ENCODE measurements around the gene WDR90. TPM values are rescaled to one million over a fixed set of nuclear protein-coding genes. Genes with fewer than 3 reads are reported as not detected.

The WDR90 gene
- polyA plus RNA-seq, 1 donor from 2014 or later: 32.1 TPM

GRCh38 chr16:680967-681745 lies 32.0 kb downstream of the WDR90 start:
- H3K27ac ChIP-seq (ENCODE audit: low read length): no peak overlapping the region
- peak overlapping the region; percentile 93 for H3K4me2 ChIP-seq (ENCODE audit: low read length)
- peak overlapping the region; percentile 74 for H3K9ac ChIP-seq (ENCODE audit: low read length)
- H3K27me3 ChIP-seq (ENCODE audit: insufficient read depth, low read depth, low read length): no peaks in the 10 kb centered on the region
- peaks cover 6% of the 10 kb centered on the region for H4K20me1 ChIP-seq (ENCODE audit: insufficient read depth)
- H3K4me3 ChIP-seq (ENCODE audit: low read length): peak overlapping the region; percentile 70
- H3K9me2 ChIP-seq (ENCODE audit: insufficient read depth, low read length): no peaks in the 10 kb centered on the region
- H2AFZ ChIP-seq (ENCODE audit: low read depth, low read length): no peak overlapping the region
- TF ChIP-seq POLR2AphosphoS5 (IDR thresholded peaks at IDR 0.05) (no peak), TAF1 (IDR thresholded peaks at IDR 0.05; ENCODE audit: low read depth) (no peak)
- H3K9me3 ChIP-seq (ENCODE audit: low read length): no peaks in the 10 kb centered on the region
- H3K36me3 ChIP-seq (ENCODE audit: insufficient read depth, low read length): no peaks in the 10 kb centered on the region
- no peaks in the 10 kb centered on the region for H3F3A ChIP-seq (ENCODE audit: insufficient read depth, low read length, poor library complexity, severe bottlenecking)
- peaks cover 20% of the 10 kb centered on the region for H3K79me2 ChIP-seq (replicated peaks; ENCODE audit: insufficient read depth, low read length)

- no peaks in the 10 kb centered on the region for H3K36me3 ChIP-seq (ENCODE audit: insufficient read depth, low read length)
- no peaks in the 10 kb centered on the region for H3K27me3 ChIP-seq (ENCODE audit: insufficient read depth, low read depth, low read length)
- H3K4me2 ChIP-seq (ENCODE audit: low read length): no peak overlapping the region
- H3K27ac ChIP-seq (ENCODE audit: low read length): no peak overlapping the region
- no peak overlapping the region for H3K9ac ChIP-seq (ENCODE audit: low read length)
- peaks cover 20% of the 10 kb centered on the region for H3K79me2 ChIP-seq (replicated peaks; ENCODE audit: insufficient read depth, low read length)
- H3K9me3 ChIP-seq (ENCODE audit: low read length): no peaks in the 10 kb centered on the region
- H3K9me2 ChIP-seq (ENCODE audit: insufficient read depth, low read length): no peaks in the 10 kb centered on the region
- H2AFZ ChIP-seq (ENCODE audit: low read depth, low read length): no peak overlapping the region
- no peak for TF ChIP-seq MXI1 (conservative IDR thresholded peaks at IDR 0.05; ENCODE audit: poor library complexity, severe bottlenecking)
- H3K4me3 ChIP-seq (ENCODE audit: low read length): peak overlapping the region; percentile 70
- no peaks in the 10 kb centered on the region for H3F3A ChIP-seq (ENCODE audit: insufficient read depth, low read length, poor library complexity, severe bottlenecking)
- H4K20me1 ChIP-seq (ENCODE audit: insufficient read depth): peaks cover 6% of the 10 kb centered on the region
Observed at GRCh38 chr16:681746-682427, 32.7 kb downstream of the WDR90 start.

GRCh38 chr16:682493-683395 lies 33.6 kb downstream of the WDR90 start:
- H4K20me1 ChIP-seq (ENCODE audit: insufficient read depth): peaks cover 6% of the 10 kb centered on the region
- H3K4me3 ChIP-seq (ENCODE audit: low read length): peak overlapping the region; percentile 71
- H3K79me2 ChIP-seq (replicated peaks; ENCODE audit: insufficient read depth, low read length): peaks cover 20% of the 10 kb centered on the region
- no peaks in the 10 kb centered on the region for H3K9me3 ChIP-seq (ENCODE audit: low read length)
- no peaks in the 10 kb centered on the region for H3K9me2 ChIP-seq (ENCODE audit: insufficient read depth, low read length)
- no peaks in the 10 kb centered on the region for H3F3A ChIP-seq (ENCODE audit: insufficient read depth, low read length, poor library complexity, severe bottlenecking)
- no peak overlapping the region for H2AFZ ChIP-seq (ENCODE audit: low read depth, low read length)
- TF ChIP-seq TAF1 (IDR thresholded peaks at IDR 0.05; ENCODE audit: low read depth): no peak
- H3K36me3 ChIP-seq (ENCODE audit: insufficient read depth, low read length): no peaks in the 10 kb centered on the region
- no peaks in the 10 kb centered on the region for H3K27me3 ChIP-seq (ENCODE audit: insufficient read depth, low read depth, low read length)
- no peak overlapping the region for H3K4me2 ChIP-seq (ENCODE audit: low read length)
- no peak overlapping the region for H3K9ac ChIP-seq (ENCODE audit: low read length)
- H3K27ac ChIP-seq (ENCODE audit: low read length): no peak overlapping the region

- Histone ChIP-seq H3K27ac (ENCODE audit: low read length) (no peak overlapping the region), H2AFZ (ENCODE audit: low read depth, low read length) (no peak overlapping the region), H3K36me3 (ENCODE audit: insufficient read depth, low read length) (no peaks in the 10 kb centered on the region)
- TF ChIP-seq EP300 (conservative IDR thresholded peaks at IDR 0.05; ENCODE audit: poor library complexity, severe bottlenecking) (no peak), EZH2 (IDR thresholded peaks at IDR 0.05; ENCODE audit: borderline replicate concordance, insufficient read depth, low read length, poor library complexity, severe bottlenecking) (no peak), MXI1 (conservative IDR thresholded peaks at IDR 0.05; ENCODE audit: poor library complexity, severe bottlenecking) (no peak), REST (IDR thresholded peaks at IDR 0.05; ENCODE audit: borderline replicate concordance) (no peak), SMC3 (conservative IDR thresholded peaks at IDR 0.05; ENCODE audit: poor library complexity) (no peak), CTCF (IDR thresholded peaks at IDR 0.05; ENCODE audit: poor library complexity, severe bottlenecking) (no peak), RAD21 (conservative IDR thresholded peaks at IDR 0.05) (no peak)
Observed at GRCh38 chr16:683396-684070, 34.4 kb downstream of the WDR90 start.

More at GRCh38 chr16:683396-684070, 34.4 kb downstream of the WDR90 start:
- peaks cover 6% of the 10 kb centered on the region for H4K20me1 ChIP-seq (ENCODE audit: insufficient read depth)
- no peaks in the 10 kb centered on the region for H3K9me3 ChIP-seq (ENCODE audit: low read length)
- peak overlapping the region; percentile 52 for H3K9ac ChIP-seq (ENCODE audit: low read length)
- peak overlapping the region; percentile 71 for H3K4me3 ChIP-seq (ENCODE audit: low read length)
- no peaks in the 10 kb centered on the region for H3F3A ChIP-seq (ENCODE audit: insufficient read depth, low read length, poor library complexity, severe bottlenecking)
- H3K79me2 ChIP-seq (replicated peaks; ENCODE audit: insufficient read depth, low read length): peaks cover 20% of the 10 kb centered on the region
- H3K4me2 ChIP-seq (ENCODE audit: low read length): no peak overlapping the region
- H3K9me2 ChIP-seq (ENCODE audit: insufficient read depth, low read length): no peaks in the 10 kb centered on the region
- H3K27me3 ChIP-seq (ENCODE audit: insufficient read depth, low read depth, low read length): no peaks in the 10 kb centered on the region

All from neural cell (in vitro differentiated cells).